Measurements from ENCODE around the gene SPO11. TPM values are rescaled to one million over a fixed set of nuclear protein-coding genes. Genes with fewer than 3 reads are reported as not detected.

Gene SPO11
- not detected for total RNA-seq
- long read RNA-seq = 0 reads

GRCh38 chr20:57329608-57330221 is at the start of gene SPO11:
TSS of gene SPO11 (plus strand) at chr20:57329803. CDS start at chr20:57329868, 65 bp downstream.
- intact Hi-C loops (cut with DNase I) = no loop called here
- DNase-seq (no peak), ATAC-seq (ENCODE audit: poor library complexity) (peak; percentile 57)

- intact Hi-C loops (cut with DNase I) = no loop called here
- no peak for DNase-seq
- no peak for ATAC-seq (ENCODE audit: poor library complexity)
Observed at GRCh38 chr20:57280221-57280620, 49.4 kb upstream of the SPO11 start.

GRCh38 chr20:57281900-57282299 is 47.7 kb upstream of the SPO11 start:
- intact Hi-C loops (cut with DNase I) = no loop called here
- DNase-seq = no peak
- ATAC-seq (ENCODE audit: poor library complexity) = no peak

- ATAC-seq (ENCODE audit: poor library complexity) = no peak
- DNase-seq = no peak
- intact Hi-C loops (cut with DNase I) = no loop called here
Observed at GRCh38 chr20:57282670-57283361, 46.8 kb upstream of the SPO11 start.

GRCh38 chr20:57283860-57284259 is 45.7 kb upstream of the SPO11 start:
- intact Hi-C loops (cut with DNase I) = no loop called here
- no peak for DNase-seq
- no peak for ATAC-seq (ENCODE audit: poor library complexity)

- intact Hi-C loops (cut with DNase I) = no loop called here
- DNase-seq (no peak), ATAC-seq (ENCODE audit: poor library complexity) (no peak)
Observed at GRCh38 chr20:57287007-57287880, 42.4 kb upstream of the SPO11 start.

GRCh38 chr20:57287901-57288300 is 41.7 kb upstream of the SPO11 start:
- intact Hi-C loops (cut with DNase I) = no loop called here
- DNase-seq = no peak
- peak; percentile 43 for ATAC-seq (ENCODE audit: poor library complexity)

- ATAC-seq (ENCODE audit: poor library complexity) = no peak
- intact Hi-C loops (cut with DNase I) = no loop called here
Observed at GRCh38 chr20:57288651-57289277, 40.8 kb upstream of the SPO11 start.

GRCh38 chr20:57289391-57290177 is 40.0 kb upstream of the SPO11 start:
- DNase-seq = no peak
- intact Hi-C loops (cut with DNase I) = no loop called here
- no peak for ATAC-seq (ENCODE audit: poor library complexity)

More at GRCh38 chr20:57288651-57289277, 40.8 kb upstream of the SPO11 start:
- DNase-seq = no peak

- intact Hi-C loops (cut with DNase I) = no loop called here
- DNase-seq (no peak), ATAC-seq (ENCODE audit: poor library complexity) (no peak)
Observed at GRCh38 chr20:57290178-57290484, 39.5 kb upstream of the SPO11 start.

- intact Hi-C loops (cut with DNase I) = no loop called here
- ATAC-seq (ENCODE audit: poor library complexity) = no peak
- DNase-seq = no peak
Observed at GRCh38 chr20:57291003-57291402, 38.6 kb upstream of the SPO11 start.

GRCh38 chr20:57291694-57292093 is 37.9 kb upstream of the SPO11 start:
- DNase-seq = no peak
- ATAC-seq (ENCODE audit: poor library complexity) = no peak
- intact Hi-C loops (cut with DNase I) = no loop called here

- no peak for ATAC-seq (ENCODE audit: poor library complexity)
Observed at GRCh38 chr20:57292611-57293010, 37.0 kb upstream of the SPO11 start.

GRCh38 chr20:57293995-57294394 is 35.6 kb upstream of the SPO11 start:
- ATAC-seq (ENCODE audit: poor library complexity) = no peak
- intact Hi-C loops (cut with DNase I) = no loop called here
- no peak for DNase-seq

More at GRCh38 chr20:57292611-57293010, 37.0 kb upstream of the SPO11 start:
- intact Hi-C loops (cut with DNase I) = no loop called here
- no peak for DNase-seq

GRCh38 chr20:57294550-57294949 is 35.1 kb upstream of the SPO11 start:
- intact Hi-C loops (cut with DNase I) = no loop called here
- ATAC-seq (ENCODE audit: poor library complexity) (no peak), DNase-seq (no peak)

- intact Hi-C loops (cut with DNase I) = no loop called here
- ATAC-seq (ENCODE audit: poor library complexity) (no peak), DNase-seq (no peak)
Observed at GRCh38 chr20:57298457-57298856, 31.1 kb upstream of the SPO11 start.

GRCh38 chr20:57301026-57301425 is 28.6 kb upstream of the SPO11 start:
- ATAC-seq (ENCODE audit: poor library complexity) = no peak
- intact Hi-C loops (cut with DNase I) = no loop called here
- DNase-seq = no peak

- DNase-seq (no peak), ATAC-seq (ENCODE audit: poor library complexity) (no peak)
- intact Hi-C loops (cut with DNase I) = no loop called here
Observed at GRCh38 chr20:57306747-57307146, 22.9 kb upstream of the SPO11 start.

All from Right ventricle myocardium superior (tissue), 1 donor.